GM23338 (cell line): ENCODE measurements around the gene KHDC3L.

Experiments
- CTCF ChIP-seq, 2 experiments: fragments of 200-600 bp in 1 of 2; sonication (generic) in 1 of 2; conservative IDR thresholded peaks; 2 replicates each; pipeline versions ENCODE4 v1.5.1 to v1.6.1; 2016 to 2017; ENCODE audit warnings: antibody characterized with exemption in 2 of 2, low read depth in 2 of 2, mild to moderate bottlenecking in 2 of 2, moderate library complexity in 1 of 2
- ETS1 ChIP-seq: IDR thresholded peaks from 2 replicates; pipeline ENCODE4 v1.6.1; 2016; ENCODE audit warnings: antibody characterized with exemption
- NANOG ChIP-seq: IDR thresholded peaks from 2 replicates; pipeline ENCODE4 v1.6.1; 2016; ENCODE audit warnings: antibody characterized with exemption, borderline replicate concordance

- TF ChIP-seq CTCF (conservative IDR thresholded peaks at IDR 0.05; ENCODE audit: low read depth in 2 of 2) (no peak), NANOG (no peak), ETS1 (no peak)
These were observed 545 bp downstream of the KHDC3L start for GRCh38 chr6:73362869-73363536.
